GM21528 (cell line): ENCODE data around the gene CRACR2A.

Experiments
- ATAC-seq: cut with Tn5 transposase; IDR thresholded peaks from one replicate; pipeline ENCODE4 v1.9.1; 2021; ENCODE audit warnings: mild to moderate bottlenecking, moderate library complexity; ENCODE audit not compliant: unreplicated experiment, low FRiP score

CRACR2A gene

GRCh38 chr12:3692616-3693365, 60.1 kb downstream of the CRACR2A start:
- ATAC-seq, result no peak

- ATAC-seq, result no peak
These were observed 66.4 kb downstream of the CRACR2A start for GRCh38 chr12:3686463-3686862.

DNA sequence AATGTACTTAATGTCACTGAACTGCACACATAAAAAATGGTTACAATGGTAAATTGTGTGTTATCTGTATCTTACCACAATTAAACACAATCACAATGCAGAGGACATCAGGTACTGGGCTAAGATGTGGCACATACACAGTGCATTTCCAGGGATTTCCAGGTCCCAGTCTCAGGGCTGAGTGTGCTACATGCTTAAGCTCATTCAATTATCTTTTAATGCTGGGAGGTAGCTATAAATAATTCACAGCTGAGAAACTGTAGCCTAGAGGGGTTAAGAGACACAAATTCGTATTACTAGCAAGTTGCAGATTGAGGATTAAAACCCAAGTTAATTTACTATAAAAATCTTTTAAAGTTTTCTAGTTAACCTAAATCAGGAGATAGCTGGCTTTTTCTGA, 67.1 kb downstream of the CRACR2A start:
- ATAC-seq, result no peak

DNA sequence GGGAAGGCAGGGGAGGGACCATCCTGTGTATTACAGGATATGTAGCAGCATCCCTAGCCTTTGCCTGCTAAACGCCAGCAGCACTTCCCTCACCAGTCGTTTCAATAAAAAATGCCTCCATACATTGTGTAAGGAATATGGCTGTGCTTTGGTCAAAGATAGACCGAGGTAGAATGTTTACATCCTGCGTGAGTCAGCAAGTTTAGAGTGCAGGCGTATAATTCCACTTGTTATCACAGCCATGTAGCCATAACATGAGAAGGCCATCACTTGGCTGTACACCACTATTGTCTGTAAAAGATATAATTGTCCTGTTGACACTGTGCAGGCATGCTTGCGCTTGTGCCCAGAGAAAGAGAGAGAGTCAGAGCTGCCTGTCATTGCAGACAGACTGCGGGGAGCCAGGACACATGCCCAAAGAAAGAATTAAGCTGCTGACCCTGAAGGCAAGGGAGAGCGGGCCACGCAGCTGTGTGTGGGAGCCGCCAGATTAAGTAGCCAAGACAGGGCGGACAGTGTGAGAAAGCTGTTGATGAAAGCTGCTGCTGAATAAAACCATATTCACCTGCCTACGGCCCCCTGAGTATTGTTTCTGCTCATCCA, 68.4 kb downstream of the CRACR2A start:
- no peak for ATAC-seq

DNA sequence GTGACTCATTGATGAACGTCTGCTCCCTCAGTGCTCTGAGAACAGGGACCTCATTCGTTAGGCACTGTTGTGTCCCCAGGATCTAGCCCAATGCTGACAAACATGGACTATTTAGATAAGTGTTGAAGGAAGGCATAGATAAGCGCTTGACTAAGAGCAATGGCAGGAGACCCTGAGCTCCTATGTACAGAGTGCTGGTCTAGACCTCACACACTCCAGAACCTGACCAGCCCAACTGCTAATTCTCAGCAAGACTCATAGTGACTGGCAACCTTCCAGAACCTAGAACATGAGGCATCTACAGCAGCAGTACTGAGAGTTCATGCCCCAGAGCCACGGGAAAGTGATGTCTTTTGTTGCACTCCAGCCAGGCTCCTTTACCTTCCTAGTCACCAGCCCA, 69.2 kb downstream of the CRACR2A start:
- no peak for ATAC-seq

DNA sequence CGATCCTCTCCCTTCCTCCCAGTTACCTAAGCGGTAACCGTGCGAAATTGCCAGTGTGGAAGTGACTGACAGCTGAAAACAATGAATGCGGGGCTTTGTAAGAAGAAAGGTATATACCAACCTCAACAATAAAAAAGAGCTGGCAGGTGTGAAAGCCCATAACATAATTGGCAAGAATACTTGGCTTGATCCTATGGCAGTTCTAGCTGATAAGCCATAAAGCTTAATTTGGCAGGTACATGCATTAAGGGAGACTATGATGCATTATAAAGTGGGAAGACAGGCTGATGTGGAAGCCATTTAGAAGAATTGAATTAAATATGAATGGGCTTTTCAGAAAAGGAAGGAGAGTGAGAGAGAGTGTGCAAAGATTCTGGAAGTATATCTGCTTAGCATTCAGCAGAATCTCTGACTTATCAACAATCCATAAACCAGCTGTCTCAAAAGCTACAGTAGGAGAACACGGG, 71.3 kb downstream of the CRACR2A start:
- ATAC-seq, result no peak

DNA sequence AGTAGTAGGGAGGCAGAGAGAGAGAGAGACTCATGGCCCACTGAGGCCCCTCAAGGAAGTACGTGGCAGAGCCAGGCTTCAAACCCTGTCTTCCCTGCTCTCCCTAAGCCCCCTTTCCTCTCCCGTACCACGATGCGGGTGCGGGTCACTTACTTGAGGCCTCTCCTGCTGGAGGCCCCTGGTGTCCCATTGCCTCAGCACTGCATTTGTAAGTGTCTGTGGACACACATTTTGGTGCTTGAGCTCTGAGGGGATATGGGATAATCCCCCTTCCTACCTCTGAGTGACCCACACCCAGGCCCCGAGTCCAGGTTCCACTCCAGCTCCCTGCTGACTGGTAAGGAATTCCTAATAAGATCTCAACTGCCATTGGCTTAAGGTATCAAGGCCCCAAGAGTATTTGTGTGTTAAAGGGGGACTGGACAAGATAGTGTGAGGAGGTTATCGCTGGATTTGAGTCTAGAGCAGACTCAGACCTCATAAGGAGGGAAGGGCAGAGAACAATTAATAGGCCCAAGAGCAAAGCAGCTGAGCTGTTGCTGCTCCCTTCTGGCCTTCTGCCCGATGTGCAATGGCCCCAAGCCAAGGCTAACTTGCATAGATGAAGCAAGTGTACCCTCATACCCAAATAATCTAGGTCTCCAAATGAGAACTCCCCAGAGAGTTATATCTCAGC, 71.9 kb downstream of the CRACR2A start:
- ATAC-seq, result no peak

- ATAC-seq, result no peak
These were observed 73.1 kb downstream of the CRACR2A start for GRCh38 chr12:3679831-3680230.

DNA sequence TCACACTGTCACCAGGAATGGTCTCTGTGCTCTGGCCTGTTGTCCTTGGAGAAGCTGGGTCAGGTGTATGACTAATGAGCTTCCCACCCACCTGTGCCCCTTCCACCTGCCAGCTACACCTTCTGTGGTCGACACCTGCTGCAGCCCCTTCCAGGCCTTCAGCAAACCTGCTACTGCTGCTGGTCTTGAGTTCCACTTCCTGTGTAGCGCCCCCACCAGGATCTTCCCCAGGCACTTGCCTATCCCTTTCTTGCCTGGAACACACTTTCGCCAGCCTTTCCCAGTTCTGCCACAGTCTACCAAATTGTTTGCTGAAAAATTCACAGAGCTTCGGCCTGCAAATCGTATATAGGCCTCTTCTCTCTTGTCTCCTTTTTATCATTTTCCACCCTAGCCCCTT, 75.3 kb downstream of the CRACR2A start:
- no peak for ATAC-seq

DNA sequence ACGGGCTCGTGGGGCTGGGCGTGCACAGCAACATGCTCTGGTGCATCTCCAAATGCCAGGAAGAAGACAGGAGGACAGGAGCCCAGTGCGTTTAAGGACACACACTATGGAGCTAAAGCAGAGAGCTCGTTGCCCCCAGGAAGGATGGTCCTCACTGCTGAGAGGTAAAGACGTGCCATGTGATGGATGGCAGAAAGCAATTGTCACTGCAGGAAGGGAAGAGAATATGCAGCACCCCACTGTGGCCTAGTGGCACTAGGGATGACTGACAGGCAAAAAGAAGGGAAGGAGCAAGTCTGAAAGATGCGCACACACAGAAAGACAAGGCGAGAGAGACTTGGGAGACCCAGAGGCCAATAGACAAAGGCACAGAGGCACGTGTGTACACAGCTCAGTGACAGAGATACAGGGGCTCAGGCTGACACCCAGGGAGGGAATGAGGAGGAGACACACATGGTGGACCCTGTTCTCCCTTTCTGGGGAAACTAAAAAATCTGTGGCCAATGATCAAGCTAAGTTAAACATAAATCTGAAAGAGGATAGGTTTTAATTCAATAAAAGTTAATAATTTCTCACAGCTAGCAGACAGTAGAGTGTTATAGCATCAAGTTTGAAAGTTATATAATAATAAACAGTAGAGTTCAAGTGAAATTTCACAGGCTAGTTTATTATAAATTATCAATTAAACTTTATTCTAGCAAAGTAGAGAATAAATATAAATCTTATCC, 78.8 kb downstream of the CRACR2A start:
- no peak for ATAC-seq

- ATAC-seq, result no peak
These were observed 80.8 kb downstream of the CRACR2A start for GRCh38 chr12:3672113-3672509.

GRCh38 chr12:3671330-3672112, 81.4 kb downstream of the CRACR2A start:
- no peak for ATAC-seq

- no peak for ATAC-seq
These were observed 82.8 kb downstream of the CRACR2A start for GRCh38 chr12:3670083-3670620.

- no peak for ATAC-seq
These were observed 83.3 kb downstream of the CRACR2A start for GRCh38 chr12:3669594-3669993.

DNA sequence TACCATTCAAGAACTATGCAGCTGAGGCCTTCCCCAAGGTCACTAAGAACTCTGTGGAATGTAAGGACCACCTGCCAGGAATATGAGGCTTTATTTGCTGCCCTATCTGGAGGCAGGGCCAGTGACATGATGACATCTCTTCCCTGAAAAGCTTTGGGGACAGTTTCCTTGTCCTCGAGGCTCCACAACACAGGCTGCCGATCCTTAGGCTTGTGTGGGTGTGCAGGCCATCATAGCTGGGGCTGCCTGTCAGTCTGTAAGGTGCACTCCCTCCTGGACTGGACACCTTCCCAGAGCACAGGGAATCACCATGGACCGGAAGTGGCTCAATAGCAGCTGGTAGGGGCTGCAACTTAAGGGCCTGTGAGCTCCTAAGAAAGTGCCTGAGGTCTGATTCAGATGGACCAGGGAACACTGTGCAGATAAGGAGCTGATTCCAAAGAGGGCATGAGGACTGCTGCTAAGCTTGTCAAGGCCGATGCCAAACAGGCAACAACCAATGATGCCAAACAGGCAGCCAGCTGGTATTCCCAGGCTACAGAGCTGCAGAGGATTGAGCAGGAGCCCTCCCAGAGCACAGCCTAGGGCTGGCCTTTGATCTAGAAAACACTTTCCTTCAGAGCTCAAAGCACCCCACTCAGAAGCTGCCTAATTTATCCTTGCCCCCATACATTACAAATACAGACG, 84.3 kb downstream of the CRACR2A start:
- no peak for ATAC-seq

- no peak for ATAC-seq
These were observed 85.4 kb downstream of the CRACR2A start for GRCh38 chr12:3667485-3667884.

GRCh38 chr12:3666441-3666840, 86.5 kb downstream of the CRACR2A start:
- ATAC-seq, result no peak

GRCh38 chr12:3662521-3662921, 90.4 kb downstream of the CRACR2A start:
- no peak for ATAC-seq

DNA sequence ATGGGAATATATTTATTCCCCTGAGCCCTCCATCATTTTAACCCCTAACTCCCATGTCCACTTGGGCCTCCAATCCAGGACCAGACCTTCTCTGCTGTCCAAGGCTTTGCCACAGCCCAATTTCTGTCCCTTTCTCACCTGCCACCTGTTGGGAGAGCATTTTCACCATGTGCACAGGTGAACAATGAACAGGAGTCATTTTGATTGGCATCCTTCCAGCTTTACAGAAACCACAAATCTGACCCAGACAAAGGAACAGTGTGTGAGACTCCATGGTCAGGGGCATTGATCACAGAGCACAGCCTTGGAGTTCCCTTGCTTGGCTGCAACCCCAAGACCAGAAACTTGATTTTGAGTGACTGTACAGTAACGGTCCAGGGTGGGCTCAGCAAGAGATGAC, 91.9 kb downstream of the CRACR2A start:
- ATAC-seq, result no peak
